GM12864 (cell line): ENCODE measurements around the gene CCDC142.

Source experiments
- DNase-seq: peaks from one replicate; pipeline ENCODE4 v3.0.0-alpha.2; 2011; ENCODE audit warnings: low read depth
- H3K4me3 ChIP-seq: 2 replicates; pipeline ENCODE4 v1.5.1; 2011; ENCODE audit warnings: mild to moderate bottlenecking, low read depth, low read length, control low read depth
- TF ChIP-seq, protein P1 (sequence below): IDR thresholded peaks from 2 replicates; pipeline ENCODE4 v1.5.1; 2011; ENCODE audit warnings: low read depth, mild to moderate bottlenecking, moderate library complexity, low read length, control low read depth, inconsistent platforms; ENCODE audit errors: missing control alignments

CCDC142 gene

DNA sequence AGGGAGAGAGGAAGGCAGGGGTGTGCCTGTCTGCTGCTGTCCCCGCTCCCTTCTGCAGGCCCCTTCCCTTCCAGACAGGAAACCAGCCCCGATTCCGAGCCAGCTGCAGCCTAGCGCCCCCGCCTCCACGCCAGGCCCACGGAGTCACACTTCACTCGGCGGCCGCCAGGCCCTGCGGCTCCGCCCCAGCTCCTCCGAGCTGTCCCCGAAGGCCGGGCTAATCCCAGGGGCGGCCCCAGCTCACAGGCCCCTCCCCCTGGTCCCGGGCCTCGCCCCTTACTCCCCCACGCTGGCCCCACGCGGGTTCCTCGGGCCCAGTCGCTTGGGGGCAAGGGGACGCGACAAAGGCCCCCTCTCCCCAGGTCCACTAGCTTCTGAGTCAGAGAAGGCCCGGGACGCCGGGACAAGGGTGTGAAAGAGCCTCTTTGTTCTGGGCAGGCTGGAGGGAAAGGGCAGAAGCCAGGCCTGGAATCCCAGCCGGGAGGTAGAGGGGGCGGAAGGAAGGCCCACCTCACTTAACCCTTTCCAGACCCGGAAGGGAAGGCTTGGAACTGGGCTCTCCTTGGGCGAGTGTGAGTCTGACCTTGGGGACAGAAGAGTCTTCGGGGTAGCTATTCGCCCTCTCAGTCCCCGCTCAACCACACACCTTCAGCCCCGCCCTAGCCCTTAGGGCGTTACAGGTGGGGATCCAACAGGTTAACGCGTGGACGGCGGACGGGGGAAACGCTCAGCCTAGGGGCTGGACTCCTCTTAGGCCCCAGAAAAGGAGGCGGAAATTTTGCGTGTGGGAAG, 42.2 kb downstream of the CCDC142 start:
- peak overlapping the region; percentile 57 for H3K4me3 ChIP-seq
- TF ChIP-seq, protein P1, sequence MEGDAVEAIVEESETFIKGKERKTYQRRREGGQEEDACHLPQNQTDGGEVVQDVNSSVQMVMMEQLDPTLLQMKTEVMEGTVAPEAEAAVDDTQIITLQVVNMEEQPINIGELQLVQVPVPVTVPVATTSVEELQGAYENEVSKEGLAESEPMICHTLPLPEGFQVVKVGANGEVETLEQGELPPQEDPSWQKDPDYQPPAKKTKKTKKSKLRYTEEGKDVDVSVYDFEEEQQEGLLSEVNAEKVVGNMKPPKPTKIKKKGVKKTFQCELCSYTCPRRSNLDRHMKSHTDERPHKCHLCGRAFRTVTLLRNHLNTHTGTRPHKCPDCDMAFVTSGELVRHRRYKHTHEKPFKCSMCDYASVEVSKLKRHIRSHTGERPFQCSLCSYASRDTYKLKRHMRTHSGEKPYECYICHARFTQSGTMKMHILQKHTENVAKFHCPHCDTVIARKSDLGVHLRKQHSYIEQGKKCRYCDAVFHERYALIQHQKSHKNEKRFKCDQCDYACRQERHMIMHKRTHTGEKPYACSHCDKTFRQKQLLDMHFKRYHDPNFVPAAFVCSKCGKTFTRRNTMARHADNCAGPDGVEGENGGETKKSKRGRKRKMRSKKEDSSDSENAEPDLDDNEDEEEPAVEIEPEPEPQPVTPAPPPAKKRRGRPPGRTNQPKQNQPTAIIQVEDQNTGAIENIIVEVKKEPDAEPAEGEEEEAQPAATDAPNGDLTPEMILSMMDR = peak; percentile 39
- no peak for DNase-seq

DNA sequence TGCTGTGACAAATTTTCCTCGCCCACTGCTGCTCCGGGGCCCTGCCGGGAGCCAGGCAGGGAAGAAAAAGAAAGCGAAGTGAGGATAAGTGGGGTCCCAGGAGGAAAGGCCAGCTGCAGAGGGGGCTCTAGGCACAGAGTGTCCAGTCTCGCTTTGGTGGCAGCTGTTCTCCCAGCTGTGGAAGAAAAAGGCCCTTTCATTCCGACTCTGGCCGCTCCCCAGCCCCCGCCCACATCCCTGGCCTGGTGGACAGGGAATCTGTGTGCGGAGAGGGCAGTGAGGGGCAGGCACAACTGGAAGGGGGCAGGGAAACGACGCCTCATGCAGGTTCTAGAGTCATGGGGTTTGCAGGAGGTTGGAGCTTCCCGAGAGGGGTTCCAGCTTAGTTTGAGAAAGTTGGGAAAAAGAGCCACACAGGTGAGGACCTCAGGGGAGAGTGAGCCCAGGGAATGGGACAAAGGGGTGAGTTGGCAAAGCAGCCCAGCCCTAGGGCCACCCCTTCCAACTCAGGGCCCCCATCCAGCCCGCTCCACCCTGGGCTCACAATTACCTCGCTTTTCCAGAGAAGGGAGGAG, 42.9 kb downstream of the CCDC142 start:
- DNase-seq = no peak
- peak overlapping the region; percentile 57 for H3K4me3 ChIP-seq
- TF ChIP-seq, protein P1 = no peak

DNA sequence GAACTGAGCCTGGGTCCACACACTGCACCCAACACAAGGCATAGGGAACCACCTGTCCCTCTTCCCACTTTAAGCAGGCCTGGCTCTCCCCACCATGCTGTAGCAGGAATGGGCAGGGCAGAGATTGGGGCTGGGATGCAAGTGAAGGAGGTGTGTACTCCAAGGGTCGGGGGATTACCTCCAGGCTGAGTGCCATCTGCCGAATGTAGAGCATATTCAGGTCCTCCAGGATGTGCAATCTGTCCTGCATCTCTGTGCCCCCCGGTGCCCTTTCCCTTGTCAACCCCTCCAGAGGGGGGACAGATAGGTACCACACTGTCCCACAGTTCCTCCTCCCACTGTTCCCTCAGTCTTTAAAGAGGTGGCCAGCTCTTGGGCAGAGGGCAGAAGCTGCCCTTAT, 43.4 kb downstream of the CCDC142 start:
- TF ChIP-seq, protein P1 = no peak
- no peak overlapping the region; the same call in 1 of the 2 replicates for H3K4me3 ChIP-seq
- DNase-seq = no peak

DNA sequence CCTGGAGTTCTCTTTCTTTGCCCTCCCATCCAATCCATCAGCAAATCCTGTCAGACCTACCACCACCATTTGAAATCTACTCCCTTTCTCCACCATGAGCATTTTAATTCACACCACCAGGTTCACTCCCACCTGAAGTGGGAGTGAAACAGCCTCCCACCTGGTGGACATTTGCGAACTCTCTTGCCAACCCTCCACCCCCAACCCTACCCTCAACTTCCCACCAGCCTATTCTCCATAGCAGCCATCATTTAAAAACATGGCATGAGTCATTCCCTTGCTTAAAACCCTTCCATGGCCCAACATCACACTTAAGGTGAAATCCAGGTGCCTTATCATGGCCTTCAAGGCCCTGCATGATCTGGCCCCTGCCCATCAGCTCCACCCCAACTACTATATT, 44.5 kb downstream of the CCDC142 start:
- no peak for DNase-seq
- TF ChIP-seq, protein P1 = no peak
- H3K4me3 ChIP-seq = no peak overlapping the region

DNA sequence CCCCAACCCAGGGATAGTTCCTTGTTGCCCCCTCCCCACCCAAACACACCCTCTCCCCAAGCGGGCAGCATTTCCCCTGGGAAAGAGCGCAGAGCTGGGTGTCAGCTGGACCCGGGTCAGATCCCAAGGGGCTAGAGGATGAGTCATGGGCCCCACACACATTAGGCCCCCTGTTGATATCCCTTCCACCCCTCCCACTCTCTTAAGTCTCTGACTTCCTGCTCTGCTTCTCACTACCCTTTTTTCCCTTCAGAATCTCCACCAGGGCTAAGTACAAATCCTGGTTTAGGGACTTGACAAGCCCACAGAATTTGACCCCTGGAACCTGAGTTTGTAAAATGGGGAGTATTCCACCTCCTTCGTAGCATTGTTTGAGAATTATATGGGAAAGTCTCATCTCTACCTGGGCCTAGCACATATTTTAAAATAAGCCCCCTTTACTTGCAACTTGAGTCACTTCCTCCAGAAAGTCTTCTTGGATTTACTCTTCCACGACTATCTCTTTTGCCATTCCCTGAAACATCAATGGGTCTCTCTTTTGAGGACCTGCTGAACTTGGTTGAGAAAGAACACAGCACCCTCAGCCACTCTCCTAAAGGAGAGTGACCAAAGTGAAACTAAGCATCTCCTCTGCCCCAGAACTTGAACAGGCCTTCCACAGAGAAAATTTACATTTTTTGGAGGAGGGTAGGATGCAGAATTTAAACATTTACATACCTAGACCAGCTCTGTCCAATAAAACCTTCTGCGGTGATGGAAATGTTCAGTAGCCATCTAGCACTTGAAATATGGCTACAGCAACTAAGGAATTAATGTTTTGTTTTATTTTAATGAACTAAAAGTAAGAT, 45.7 kb downstream of the CCDC142 start:
- no peak for DNase-seq
- TF ChIP-seq, protein P1 = no peak
- H3K4me3 ChIP-seq = no peak overlapping the region

DNA sequence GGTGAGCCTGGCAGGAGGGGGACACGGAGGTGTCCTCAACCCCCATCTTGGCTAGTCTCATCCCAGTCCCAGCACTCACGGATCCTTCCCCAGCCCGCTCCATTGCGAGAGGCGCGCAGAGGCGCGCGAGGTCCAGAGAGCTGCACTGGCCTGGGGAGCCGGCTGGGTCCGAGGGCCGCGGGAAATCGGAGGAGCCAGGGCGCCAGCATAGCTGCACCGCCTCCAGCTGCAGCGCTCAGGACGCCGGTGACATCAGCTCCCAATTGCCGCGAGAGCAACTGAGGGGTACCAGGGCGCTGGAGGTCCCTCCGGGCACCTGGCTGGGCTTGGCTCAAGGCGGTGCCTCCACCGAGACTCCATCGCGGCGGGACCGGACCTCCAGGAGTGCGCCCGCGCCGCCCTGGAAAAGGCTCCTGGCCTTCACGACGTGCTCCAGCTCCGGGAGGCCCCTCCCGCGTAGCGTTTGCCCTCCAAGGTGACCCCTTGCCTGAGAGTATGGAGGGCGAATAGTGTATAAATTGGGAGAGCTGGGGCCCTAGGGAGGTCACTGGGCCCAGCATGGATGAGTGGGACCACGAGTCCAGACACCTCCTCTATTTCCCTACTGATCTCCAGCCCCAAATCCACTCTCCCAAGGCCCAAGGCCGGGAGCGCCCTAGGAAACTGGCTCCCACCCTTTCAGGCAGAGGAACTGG, 46.5 kb downstream of the CCDC142 start:
- no peak for DNase-seq
- TF ChIP-seq, protein P1 = no peak
- H3K4me3 ChIP-seq = no peak overlapping the region
